ENCODE results near the gene MMP17. TPM values are rescaled to one million over a fixed set of nuclear protein-coding genes. Genes with fewer than 3 reads are reported as not detected.

MMP17 gene
- total and polyA plus RNA-seq, 12 donors = 0.28 to 3.7 (median 1.0) TPM; not detected in 1

DNA sequence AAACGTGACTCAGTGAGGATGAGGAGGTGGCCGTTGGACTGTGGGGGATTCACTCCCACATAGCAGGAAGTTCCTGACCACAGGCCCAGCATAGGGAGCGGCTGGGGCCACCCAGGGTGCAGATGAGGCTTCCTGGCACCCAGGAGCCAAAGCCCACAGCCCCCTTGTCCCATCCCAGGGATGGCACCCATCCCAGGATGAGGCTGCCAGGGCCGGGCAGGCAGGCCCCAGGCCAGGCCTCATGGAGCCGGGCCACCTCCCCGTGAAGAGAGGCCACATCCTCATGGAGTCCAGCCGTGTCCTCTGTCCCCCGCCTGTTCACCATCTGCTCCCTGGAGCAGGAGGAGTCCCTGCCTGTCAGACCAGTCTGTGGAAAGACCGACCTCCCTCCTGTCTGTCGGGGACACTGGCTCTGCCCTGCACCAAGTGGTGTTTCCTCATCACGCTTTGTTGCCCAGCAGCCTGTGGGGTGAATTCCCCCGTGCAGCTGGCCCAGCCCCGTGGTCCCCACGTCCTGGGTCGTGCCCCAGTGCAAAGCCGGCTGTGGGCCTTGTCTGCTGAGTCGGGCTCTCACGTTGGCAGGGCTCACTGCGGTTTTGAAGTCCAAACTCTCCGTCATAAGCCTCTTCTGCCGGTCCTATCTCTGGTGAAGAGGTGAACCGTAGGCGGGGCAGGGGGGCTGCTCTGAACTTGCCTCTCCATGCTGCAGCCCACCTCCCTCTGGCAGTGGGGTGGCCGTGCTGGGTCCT, 24.5 kb downstream of the MMP17 start:
- H3K27me3 ChIP-seq = peaks cover 0 to 30% (median 24%) of the 10 kb centered on the region in 7 donors
- intact Hi-C loops (cut with DNase I) = loop anchor here in 4 of 10 donors (5.0 to 10.0 kb wide), 4 partner anchors 92 to 150 kb away; partner anchors contain the start of gene EP400 (in 3 of the 4)
- no peak for DNase-seq
- no peaks in the 10 kb centered on the region for H3K9me3 ChIP-seq
- WGBS, 2 donors = 62 to 65% methylated on average over 24 of the region's 24 CpGs
- no peaks in the 10 kb centered on the region for H3K36me3 ChIP-seq
- peaks cover 0 to 10% (median 0%) of the 10 kb centered on the region in 9 donors for H3K4me1 ChIP-seq
- ATAC-seq = no peak
- no peak overlapping the region for H3K4me3 ChIP-seq
- H3K27ac ChIP-seq = no peak overlapping the region
- TF ChIP-seq CTCF (IDR thresholded peaks at IDR 0.05) = no peak

DNA sequence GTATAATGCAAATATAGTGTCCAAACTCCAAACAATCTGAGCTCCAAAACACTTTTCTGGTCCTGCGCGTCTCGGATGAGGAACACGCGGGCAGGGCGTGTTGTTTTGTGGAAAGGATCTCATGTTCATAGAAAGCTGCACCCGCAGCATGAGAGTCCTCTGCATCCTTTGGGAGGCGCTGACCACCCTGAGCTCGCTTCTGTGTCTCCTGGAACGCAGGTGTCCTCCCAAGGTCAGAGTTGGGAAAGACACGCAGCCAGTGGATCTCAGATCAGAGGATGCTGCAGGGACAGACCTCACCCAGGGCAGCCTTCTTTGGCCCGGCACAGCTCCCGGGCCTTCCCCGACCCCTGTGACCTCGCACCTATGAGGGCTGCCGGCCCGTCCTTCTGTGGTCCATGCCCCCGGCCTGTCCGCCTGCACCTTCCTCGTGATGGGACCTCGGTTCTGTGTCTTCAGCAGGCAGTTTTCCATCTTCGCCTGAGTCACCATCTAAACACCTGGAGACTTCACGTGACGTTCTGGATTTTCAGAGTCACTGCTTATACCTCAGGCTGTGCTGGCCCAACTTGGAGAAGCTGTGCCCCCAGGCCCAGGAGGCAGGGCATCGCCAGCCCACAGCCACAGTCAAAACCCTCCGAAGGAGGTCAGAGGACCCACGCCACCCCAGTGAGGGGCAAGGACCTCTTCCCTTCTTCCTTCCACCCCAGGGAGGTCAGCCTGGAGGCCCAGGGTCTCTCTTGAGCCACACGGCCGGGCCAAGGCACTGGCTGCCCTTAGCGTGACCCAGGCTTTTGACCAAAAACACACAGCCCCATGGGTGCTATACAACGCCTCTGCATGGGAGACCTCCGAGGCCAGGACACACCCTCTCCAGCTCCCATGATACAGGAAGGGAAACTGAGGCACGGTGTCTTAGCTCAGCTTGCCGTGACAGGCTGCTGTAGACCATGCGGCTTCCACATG, 25.9 kb downstream of the MMP17 start:
- intact Hi-C loops (cut with DNase I) = loop anchor here in 4 of 10 donors (5.0 to 10.0 kb wide), 4 partner anchors 91 to 148 kb away; partner anchors contain the start of gene EP400 (in 3 of the 4)
- ATAC-seq (no peak), DNase-seq (no peak)
- H3K27ac ChIP-seq = no peak overlapping the region
- H3K4me3 ChIP-seq = no peak overlapping the region
- no peaks in the 10 kb centered on the region for H3K9me3 ChIP-seq
- no peaks in the 10 kb centered on the region for H3K36me3 ChIP-seq
- 87 to 88% methylated on average over 35 of the region's 35 CpGs for WGBS, 2 donors
- peaks cover 0 to 30% (median 24%) of the 10 kb centered on the region in 7 donors for H3K27me3 ChIP-seq
- no peak for TF ChIP-seq CTCF (IDR thresholded peaks at IDR 0.05)
- peaks cover 0 to 10% (median 0%) of the 10 kb centered on the region in 9 donors for H3K4me1 ChIP-seq

- Histone ChIP-seq H3K27ac (no peak overlapping the region), H3K4me3 (no peak overlapping the region), H3K4me1 (peaks cover 0 to 10% (median 0%) of the 10 kb centered on the region in 9 donors), H3K36me3 (no peaks in the 10 kb centered on the region), H3K9me3 (no peaks in the 10 kb centered on the region), H3K27me3 (peaks cover 0 to 30% (median 24%) of the 10 kb centered on the region in 7 donors)
- no peak for ATAC-seq
- no peak for TF ChIP-seq CTCF (IDR thresholded peaks at IDR 0.05)
- intact Hi-C loops (cut with DNase I) = loop anchor here in 4 of 10 donors (5.0 to 10.0 kb wide), 4 partner anchors 90 to 147 kb away; partner anchors contain the start of gene EP400 (in 3 of the 4)
- DNase-seq = no peak
- WGBS, 2 donors = 80 to 81% methylated on average over 16 of the region's 16 CpGs
Measured at GRCh38 chr12:131854861-131855476, 26.8 kb downstream of the MMP17 start.

All from heart right ventricle (tissue), 16 donors.